DMS153 treated with DMSO at 0.1 percent for 48 hours (cell line): ENCODE measurements around the gene RASA1.
"Not testable (repeated sequence)": the region's sequence is repeated elsewhere in the genome, so short reads cannot be mapped to it uniquely, and the experiment has no call there.

Experiments
- DNase-seq: peaks from one replicate; lab custom pipeline; 2025; ENCODE audit not compliant: unreplicated experiment; lab: John Stamatoyannopoulos, UW

Gene RASA1

GRCh38 chr5:87278590-87279100 lies 11.0 kb downstream of the RASA1 start:
- no peak for DNase-seq

- DNase-seq: no peak
These were observed 14.6 kb downstream of the RASA1 start for GRCh38 chr5:87282269-87282668.

- not testable (repeated sequence) for DNase-seq
These were observed 19.6 kb downstream of the RASA1 start for GRCh38 chr5:87287266-87287665.

- no peak for DNase-seq
These were observed 31.1 kb downstream of the RASA1 start for GRCh38 chr5:87298692-87299362.

- DNase-seq: no peak
These were observed 32.5 kb downstream of the RASA1 start for GRCh38 chr5:87300176-87300575.

- DNase-seq: no peak
These were observed 33.1 kb downstream of the RASA1 start for GRCh38 chr5:87300744-87301143.

- no peak for DNase-seq
These were observed 34.4 kb downstream of the RASA1 start for GRCh38 chr5:87302061-87302460.

GRCh38 chr5:87303324-87303723 lies 35.6 kb downstream of the RASA1 start:
- DNase-seq: no peak

- DNase-seq: not testable (repeated sequence)
These were observed 38.4 kb downstream of the RASA1 start for GRCh38 chr5:87306090-87306489.

- DNase-seq: no peak
These were observed 40.2 kb downstream of the RASA1 start for GRCh38 chr5:87307796-87308423.

GRCh38 chr5:87311405-87312279 lies 44.0 kb downstream of the RASA1 start:
- no peak for DNase-seq

- DNase-seq: no peak
These were observed 45.5 kb downstream of the RASA1 start for GRCh38 chr5:87313216-87313615.

- no peak for DNase-seq
These were observed 51.8 kb downstream of the RASA1 start for GRCh38 chr5:87319469-87319868.

- no peak for DNase-seq
These were observed 53.9 kb downstream of the RASA1 start for GRCh38 chr5:87321605-87322004.

- no peak for DNase-seq
These were observed 54.7 kb downstream of the RASA1 start for GRCh38 chr5:87322381-87322780.

- no peak for DNase-seq
These were observed 60.3 kb downstream of the RASA1 start for GRCh38 chr5:87327998-87328397.

- DNase-seq: no peak
These were observed 61.4 kb downstream of the RASA1 start for GRCh38 chr5:87329114-87329513.

- no peak for DNase-seq
These were observed 72.3 kb downstream of the RASA1 start for GRCh38 chr5:87339986-87340385.

- DNase-seq: no peak
These were observed 73.0 kb downstream of the RASA1 start for GRCh38 chr5:87340716-87341115.

- DNase-seq: no peak
These were observed 79.6 kb downstream of the RASA1 start for GRCh38 chr5:87347272-87347671.

GRCh38 chr5:87347841-87348240 lies 80.2 kb downstream of the RASA1 start:
- DNase-seq: no peak

GRCh38 chr5:87354496-87354895 lies 86.8 kb downstream of the RASA1 start:
- no peak for DNase-seq
